ENCODE results near the gene PLXNB1. TPM values are rescaled to one million over a fixed set of nuclear protein-coding genes. Genes with fewer than 3 reads are reported as not detected.
"Not testable (repeated sequence)": the region's sequence is repeated elsewhere in the genome, so short reads cannot be mapped to it uniquely, and the experiment has no call there.

Gene PLXNB1, protein sequence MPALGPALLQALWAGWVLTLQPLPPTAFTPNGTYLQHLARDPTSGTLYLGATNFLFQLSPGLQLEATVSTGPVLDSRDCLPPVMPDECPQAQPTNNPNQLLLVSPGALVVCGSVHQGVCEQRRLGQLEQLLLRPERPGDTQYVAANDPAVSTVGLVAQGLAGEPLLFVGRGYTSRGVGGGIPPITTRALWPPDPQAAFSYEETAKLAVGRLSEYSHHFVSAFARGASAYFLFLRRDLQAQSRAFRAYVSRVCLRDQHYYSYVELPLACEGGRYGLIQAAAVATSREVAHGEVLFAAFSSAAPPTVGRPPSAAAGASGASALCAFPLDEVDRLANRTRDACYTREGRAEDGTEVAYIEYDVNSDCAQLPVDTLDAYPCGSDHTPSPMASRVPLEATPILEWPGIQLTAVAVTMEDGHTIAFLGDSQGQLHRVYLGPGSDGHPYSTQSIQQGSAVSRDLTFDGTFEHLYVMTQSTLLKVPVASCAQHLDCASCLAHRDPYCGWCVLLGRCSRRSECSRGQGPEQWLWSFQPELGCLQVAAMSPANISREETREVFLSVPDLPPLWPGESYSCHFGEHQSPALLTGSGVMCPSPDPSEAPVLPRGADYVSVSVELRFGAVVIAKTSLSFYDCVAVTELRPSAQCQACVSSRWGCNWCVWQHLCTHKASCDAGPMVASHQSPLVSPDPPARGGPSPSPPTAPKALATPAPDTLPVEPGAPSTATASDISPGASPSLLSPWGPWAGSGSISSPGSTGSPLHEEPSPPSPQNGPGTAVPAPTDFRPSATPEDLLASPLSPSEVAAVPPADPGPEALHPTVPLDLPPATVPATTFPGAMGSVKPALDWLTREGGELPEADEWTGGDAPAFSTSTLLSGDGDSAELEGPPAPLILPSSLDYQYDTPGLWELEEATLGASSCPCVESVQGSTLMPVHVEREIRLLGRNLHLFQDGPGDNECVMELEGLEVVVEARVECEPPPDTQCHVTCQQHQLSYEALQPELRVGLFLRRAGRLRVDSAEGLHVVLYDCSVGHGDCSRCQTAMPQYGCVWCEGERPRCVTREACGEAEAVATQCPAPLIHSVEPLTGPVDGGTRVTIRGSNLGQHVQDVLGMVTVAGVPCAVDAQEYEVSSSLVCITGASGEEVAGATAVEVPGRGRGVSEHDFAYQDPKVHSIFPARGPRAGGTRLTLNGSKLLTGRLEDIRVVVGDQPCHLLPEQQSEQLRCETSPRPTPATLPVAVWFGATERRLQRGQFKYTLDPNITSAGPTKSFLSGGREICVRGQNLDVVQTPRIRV (N-terminal part only)
- 1.6 and 7.0 TPM in 2 replicates for total RNA-seq (2014; rRNA removed; shearing (Covaris generic); ENCODE audit: low replicate concordance)

DNA sequence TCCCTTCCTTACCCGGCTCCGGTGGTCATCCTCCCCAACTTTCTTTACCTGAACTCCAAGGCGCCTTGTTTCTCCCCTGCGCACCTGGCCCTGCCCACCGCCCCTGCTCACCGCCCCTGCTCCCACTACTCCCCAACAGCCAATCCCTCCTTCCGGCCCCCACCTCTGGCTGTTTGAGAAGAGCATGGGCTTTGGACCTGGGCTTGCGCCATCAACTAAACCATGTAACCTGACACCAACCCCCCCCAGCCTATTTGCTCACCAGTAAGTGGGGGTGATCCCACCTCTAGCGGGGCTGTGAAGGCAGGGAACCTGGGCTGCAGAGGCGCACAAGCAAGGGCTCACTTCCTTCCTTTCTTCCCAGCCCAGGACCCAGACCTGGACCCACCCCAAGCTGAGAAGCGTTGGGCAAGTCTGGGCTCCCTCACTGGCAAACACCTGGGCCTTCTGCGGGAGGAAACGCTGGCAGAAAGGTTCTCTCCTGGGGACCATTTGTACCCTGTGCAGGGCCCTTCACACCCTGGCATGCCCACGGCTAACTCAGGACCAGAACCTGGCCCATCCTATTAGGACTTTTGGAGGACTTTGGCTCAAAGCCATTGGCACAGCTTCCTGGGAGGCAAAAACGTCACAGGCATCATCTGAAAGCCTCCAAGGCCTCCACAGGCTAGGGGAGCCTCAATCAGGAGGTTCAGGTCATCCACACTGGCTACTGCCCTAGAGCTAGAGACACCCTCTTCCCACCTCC lies at the start of gene PLXNB1:
Gene PLXNB1, minus strand, starts transcription at position 127 of the 748 bp plus-strand sequence. CDS start 5,475 bp downstream, outside the sequence.
- Histone ChIP-seq H3K4me3 (peak within 1 kb of the TSS; percentile 50), H3K27me3 (no peaks in the 10 kb centered on the region), H3K9me3 (no peaks in the 10 kb centered on the region), H3K36me3 (no peaks in the 10 kb centered on the region; the same call in 1 of the 2 replicates)
- no peak for DNase-seq

DNA sequence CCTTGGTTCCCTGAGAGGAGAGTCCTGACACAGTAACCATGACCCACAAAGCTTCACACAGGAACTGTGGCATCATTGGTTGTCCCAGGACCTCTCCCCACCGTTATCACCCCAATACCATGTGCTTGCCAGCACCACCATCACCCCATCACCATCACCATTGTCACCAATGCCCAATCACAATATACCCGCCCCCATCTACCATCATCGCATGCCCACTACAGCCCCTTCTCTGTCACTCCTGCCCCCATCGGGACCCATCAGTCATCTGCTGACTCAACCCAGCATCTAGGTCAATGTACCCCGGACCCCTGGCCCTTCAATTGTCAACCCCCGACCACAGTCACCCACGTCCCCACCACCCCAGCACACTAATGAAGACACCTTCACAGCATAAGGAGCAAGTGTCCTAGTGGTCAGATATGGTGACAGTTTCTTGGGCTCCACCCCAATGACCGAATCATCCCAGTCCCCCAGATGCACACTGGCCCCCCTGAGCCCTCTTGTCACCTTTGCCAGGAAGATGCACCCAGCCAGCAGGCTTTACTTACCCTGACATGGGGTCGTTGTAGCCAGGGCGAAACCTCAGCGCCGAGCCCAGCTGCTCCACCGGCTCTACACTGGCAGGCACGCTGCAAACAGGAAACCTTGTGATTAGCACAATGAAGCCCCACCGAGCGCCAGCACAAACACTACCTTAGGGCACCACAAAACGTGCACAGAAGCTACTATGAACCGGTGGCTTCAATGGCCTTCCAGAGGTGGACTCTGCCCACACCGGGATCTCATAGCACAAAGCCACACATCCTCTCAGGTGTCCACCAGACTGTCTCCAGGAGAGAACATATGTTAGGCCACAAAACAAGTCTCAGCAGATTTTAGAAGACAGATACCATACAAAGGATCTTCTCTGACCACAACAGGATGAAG lies 49.0 kb upstream of the PLXNB1 start:
- no peak overlapping the region for H3K4me3 ChIP-seq
- H3K36me3 ChIP-seq: no peaks in the 10 kb centered on the region
- no peaks in the 10 kb centered on the region for H3K9me3 ChIP-seq
- DNase-seq: no peak
- H3K27me3 ChIP-seq: no peaks in the 10 kb centered on the region

DNA sequence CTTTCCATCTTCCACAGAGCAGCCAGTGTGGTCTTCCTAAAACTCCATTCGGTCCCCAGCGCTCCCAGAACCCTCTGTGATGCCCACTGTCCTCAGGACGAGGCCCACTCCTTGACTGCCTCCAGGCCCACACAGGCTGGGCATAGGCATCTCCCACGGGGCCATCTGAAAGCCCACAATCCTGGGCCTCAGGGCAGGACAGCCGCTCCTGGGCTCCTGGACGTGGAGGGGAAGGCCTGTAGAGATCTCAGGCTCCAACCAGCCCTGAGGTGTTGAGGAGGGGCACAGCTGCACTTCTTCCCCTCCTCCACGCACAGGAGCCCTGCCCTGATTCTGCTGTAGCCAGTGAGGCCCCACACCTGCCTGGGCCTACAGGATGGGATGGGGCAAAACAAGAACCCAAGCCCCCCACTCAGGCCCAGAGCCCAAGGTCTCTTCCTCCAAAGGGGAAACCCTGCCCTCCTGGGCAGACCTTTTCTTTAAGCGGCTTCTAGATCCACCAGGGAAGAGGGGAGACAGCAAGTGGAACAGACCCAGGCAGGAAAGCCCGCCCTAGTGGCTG lies 48.2 kb upstream of the PLXNB1 start:
- Histone ChIP-seq H3K4me3 (no peak overlapping the region), H3K9me3 (no peaks in the 10 kb centered on the region), H3K27me3 (no peaks in the 10 kb centered on the region), H3K36me3 (no peaks in the 10 kb centered on the region)
- no peak for DNase-seq

DNA sequence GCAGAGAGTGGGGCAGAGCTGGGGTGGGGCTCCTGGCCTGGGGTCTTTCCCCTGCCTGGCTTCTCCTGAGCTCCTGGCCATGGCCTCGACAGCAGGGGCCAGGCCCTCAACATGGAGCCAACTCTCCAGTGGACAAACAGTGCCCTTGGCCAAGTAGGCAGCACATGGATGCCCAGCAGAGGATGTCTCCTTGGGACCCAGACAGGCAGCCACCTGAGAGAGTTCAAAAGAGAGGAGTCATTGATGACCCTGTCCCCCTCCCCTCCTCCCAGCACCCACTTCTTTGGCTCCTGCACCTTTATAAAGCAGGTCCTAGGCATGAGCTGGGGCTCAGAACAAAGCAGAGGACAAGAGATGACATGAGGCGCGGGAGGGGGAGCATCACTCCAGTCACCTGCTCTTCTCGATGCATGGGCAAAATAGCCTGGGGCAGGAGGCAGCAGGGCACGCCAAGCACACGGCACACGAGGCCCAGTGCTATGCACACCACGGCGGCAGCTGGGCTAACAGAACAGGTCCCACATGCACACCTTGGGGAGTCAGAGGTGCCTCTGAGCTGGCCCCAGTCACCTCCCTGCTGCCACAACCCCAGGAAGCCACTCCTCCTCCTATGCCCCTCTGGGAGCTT lies 46.7 kb upstream of the PLXNB1 start:
- H3K27me3 ChIP-seq: no peaks in the 10 kb centered on the region
- H3K4me3 ChIP-seq: no peak overlapping the region
- H3K36me3 ChIP-seq: no peaks in the 10 kb centered on the region
- DNase-seq: no peak
- H3K9me3 ChIP-seq: no peaks in the 10 kb centered on the region

DNA sequence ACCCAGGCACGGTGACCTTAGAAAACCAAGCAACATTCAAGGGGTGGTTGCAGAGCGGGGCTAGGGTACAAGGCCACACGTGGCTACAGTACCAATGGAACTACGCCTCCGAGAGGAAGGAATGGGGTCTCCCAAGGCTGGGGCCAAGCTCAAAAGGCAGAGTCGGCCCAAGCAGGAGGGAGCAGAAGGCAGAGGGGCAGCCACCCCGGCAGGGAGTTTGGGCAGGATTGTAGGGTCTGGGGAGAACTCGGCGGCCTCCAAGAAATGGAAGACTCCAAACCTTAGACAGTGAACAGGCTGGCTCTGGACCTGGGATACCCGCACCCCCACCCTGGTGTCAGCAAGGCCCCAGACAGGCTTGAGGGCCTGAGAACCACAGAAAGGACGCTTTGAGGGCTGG lies 45.3 kb upstream of the PLXNB1 start:
- no peaks in the 10 kb centered on the region for H3K36me3 ChIP-seq
- H3K27me3 ChIP-seq: no peaks in the 10 kb centered on the region
- DNase-seq: no peak
- H3K4me3 ChIP-seq: no peak overlapping the region
- no peaks in the 10 kb centered on the region for H3K9me3 ChIP-seq

DNA sequence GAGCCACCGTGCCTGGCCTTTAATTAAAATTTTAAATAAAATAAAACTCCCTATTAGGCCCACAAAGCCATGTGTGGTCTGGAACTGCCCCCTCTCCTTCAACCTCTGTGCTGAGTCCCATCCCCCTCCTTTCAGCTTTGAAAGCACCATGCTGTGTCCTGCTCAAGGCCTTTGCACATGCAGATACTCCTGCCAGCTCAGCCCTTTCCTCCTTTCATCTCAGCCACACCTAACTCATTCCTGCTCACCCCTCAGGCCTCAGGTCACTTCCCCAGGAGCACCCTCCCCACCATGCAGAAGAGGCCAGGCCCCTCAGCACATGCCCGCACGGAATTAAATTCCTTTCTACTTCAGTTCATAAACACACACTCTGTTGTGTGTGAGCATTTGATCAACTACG lies 44.7 kb upstream of the PLXNB1 start:
- H3K4me3 ChIP-seq: no peak overlapping the region
- no peak for DNase-seq
- no peaks in the 10 kb centered on the region for H3K9me3 ChIP-seq
- no peaks in the 10 kb centered on the region for H3K27me3 ChIP-seq
- no peaks in the 10 kb centered on the region; the same call in 1 of the 2 replicates for H3K36me3 ChIP-seq

DNA sequence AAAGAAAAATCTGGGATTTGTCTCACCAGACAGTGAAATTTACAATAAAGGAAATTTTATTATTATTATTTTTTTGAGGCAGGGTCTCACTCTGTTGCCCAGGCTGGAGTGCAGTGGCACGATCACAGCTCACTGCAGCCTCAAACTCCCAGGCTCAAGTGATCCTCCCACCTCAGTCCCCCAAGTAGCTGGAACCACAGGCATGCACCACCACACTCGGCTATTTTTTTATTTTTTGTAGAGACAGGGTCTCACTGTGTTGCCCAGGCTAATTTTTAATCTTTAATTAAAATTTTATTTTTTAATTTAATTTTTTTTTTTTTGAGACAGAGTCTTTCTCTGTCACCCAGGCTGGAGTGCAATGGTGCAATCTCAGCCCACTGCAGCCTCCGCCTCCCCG lies 44.1 kb upstream of the PLXNB1 start:
- not testable (repeated sequence) for DNase-seq, H3K27me3 ChIP-seq, H3K36me3 ChIP-seq, H3K4me3 ChIP-seq, H3K9me3 ChIP-seq

DNA sequence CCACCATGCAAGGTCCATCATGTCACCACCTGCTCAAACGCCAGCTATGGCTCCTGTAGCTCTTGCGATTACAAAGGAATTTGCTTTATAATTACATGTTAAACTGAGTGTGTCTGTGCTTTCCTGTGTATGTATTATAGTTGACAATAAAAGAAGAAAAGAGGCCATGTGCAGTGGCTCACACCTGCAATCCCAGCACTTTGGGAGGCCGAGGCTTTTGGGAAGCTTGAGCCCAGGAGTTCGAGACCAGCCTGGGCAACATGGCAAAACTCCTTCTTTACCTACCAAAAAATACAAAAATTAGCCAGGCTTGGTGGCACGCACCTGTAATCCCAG lies 43.7 kb upstream of the PLXNB1 start:
- no peaks in the 10 kb centered on the region; the same call in none of the 2 replicates for H3K36me3 ChIP-seq
- no peaks in the 10 kb centered on the region for H3K9me3 ChIP-seq
- no peak overlapping the region for H3K4me3 ChIP-seq
- no peak for DNase-seq
- no peaks in the 10 kb centered on the region for H3K27me3 ChIP-seq

DNA sequence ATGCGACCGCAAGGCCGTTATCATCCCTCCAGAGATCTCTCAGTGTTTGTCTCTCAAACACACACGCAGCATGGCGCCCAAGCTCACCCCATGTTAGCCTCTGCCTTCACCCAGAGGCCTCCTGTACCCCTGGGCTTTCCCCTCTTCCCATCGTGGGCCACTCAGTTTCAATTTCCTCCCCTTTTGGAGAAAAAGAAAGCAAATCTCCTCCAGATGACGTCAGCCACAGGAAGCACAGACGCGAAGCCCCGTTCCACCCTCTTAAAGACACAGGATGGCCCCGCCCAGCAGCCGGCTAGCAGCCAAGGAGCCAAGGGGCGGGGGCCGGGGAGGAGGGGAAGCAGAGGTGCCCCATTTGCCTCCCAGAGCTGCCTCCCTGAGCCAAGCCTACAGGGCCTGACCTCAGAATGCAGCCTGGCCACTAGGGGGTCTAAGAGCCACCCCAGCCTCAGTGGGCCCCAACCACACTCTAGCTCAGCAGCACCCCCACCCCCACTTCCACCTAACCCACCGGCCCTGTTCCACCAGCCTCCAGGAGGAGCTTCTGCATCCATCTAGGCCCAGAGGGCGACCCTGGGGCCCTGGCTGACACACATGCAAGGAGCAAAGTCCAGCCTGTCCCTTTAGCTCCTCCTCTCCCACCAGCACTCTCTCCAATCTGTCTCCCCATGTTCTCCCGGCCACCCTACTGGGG lies 43.2 kb upstream of the PLXNB1 start:
- Histone ChIP-seq H3K27me3 (no peaks in the 10 kb centered on the region), H3K4me3 (peak overlapping the region; percentile 69), H3K36me3 (peaks cover 2% of the 10 kb centered on the region), H3K9me3 (no peaks in the 10 kb centered on the region)
- peak; percentile 88 for DNase-seq

DNA sequence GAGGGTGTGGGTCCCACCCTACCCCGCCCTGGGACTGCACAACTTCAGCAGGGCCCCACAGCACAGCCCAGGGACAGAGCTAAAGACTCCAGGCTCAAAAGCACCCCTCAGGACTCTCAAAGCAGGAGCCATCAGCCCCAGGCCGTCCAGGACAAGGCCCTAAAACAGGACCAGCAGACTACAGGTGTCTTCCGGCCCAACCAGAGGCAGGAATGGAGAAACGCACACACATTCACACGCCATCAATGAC lies 42.7 kb upstream of the PLXNB1 start:
- peak; percentile 31 for DNase-seq
- H3K27me3 ChIP-seq: no peaks in the 10 kb centered on the region
- peak overlapping the region; percentile 69 for H3K4me3 ChIP-seq
- H3K9me3 ChIP-seq: no peaks in the 10 kb centered on the region
- peaks cover 5% of the 10 kb centered on the region for H3K36me3 ChIP-seq

DNA sequence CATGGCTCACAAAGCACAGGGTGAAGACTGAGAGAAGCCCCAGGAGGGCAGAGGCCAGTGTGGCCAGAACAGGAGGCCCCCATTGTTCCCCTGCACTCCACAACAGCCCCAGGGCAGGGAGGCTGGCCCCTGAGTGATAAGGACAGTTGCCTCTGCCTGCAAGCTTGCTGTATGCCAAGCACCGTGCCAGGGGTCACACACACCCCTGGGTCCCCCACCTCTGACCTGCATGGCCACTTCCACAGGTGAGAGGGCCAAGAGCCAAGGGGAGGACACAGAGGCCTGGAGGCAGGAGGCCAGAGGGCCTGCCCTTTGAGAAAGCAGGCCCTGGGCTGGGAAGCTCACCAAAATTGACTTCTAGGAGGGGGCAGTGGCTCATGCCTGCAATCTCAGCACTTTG lies 40.4 kb upstream of the PLXNB1 start:
- H3K36me3 ChIP-seq: peaks cover 19% of the 10 kb centered on the region
- no peak for DNase-seq
- H3K9me3 ChIP-seq: no peaks in the 10 kb centered on the region
- no peaks in the 10 kb centered on the region for H3K27me3 ChIP-seq
- no peak overlapping the region for H3K4me3 ChIP-seq

DNA sequence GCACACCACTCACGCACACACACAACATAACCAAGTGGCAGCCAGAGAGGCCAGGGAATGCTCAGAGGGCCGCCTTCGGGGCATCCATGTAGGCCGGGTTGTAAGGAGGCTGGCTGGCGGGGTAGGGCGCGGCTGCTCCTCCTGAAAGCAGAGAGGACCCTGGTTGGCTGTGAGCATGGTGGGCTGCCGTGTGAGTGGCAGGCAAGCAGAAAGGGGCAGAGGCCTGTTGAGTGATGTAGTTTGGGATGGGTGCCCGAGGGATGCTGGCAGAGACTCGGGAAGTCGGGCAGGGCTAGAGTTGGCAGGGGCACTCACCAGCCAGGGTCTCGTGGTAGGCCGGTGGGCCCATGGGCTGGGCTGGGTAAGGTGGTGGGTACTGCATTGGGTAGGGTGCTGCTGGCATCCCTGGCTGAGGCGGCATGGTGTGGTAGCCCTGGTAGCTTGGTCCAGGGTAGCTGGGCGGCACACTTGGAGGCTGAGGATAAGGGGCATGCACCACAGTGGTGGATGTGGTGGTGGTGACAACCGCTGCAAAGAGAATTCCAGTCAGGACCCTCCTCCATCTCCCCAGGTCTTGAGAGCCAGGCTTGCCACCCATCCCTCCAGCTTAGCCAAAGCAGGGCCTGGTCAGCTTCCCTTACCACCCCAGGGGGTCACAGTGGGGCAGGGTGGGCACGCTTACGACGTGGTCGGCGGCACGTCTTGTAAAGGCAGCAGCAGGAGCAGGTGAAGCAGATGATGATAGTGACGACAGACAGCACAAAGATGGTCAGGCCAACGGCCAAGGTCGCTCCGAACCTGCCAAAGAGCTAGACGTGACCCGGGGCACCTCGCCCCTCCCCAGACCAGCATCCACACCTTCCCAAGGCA lies 39.4 kb upstream of the PLXNB1 start:
- Histone ChIP-seq H3K36me3 (peaks cover 21% of the 10 kb centered on the region), H3K4me3 (no peak overlapping the region), H3K9me3 (no peaks in the 10 kb centered on the region), H3K27me3 (no peaks in the 10 kb centered on the region)
- no peak for DNase-seq

DNA sequence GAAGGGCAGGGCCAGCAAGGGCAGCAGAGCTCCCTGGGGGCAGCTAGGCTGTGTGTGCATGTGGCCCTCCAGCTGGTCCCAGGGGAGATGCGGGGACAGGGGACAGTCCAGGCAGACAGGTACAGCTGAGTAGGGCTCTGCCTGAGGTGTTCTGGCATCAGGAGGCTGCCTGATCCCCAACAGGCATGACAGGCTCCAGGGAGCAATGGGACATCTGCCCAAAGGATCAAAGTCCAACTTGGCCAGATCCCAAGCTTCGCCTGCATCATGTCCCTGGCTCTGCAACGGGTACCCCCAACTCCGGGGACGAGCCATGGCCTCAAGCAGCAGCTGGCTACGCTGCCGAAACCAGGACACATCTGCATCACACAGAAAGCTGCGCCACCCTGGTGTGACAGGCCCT lies 38.4 kb upstream of the PLXNB1 start:
- peaks cover 21% of the 10 kb centered on the region for H3K36me3 ChIP-seq
- H3K27me3 ChIP-seq: no peaks in the 10 kb centered on the region
- DNase-seq: no peak
- H3K4me3 ChIP-seq: no peak overlapping the region
- no peaks in the 10 kb centered on the region for H3K9me3 ChIP-seq

Measured in MG63 (cell line).